Activated CD8-positive, alpha-beta T cell treated with anti-CD3 and anti-CD28 coated beads for 36 hours (primary cell): ENCODE data around the gene CDRT15. TPM values are rescaled to one million over a fixed set of nuclear protein-coding genes. Genes with fewer than 3 reads are reported as not detected.
"Not testable (repeated sequence)": the region's sequence is repeated elsewhere in the genome, so short reads cannot be mapped to it uniquely, and the experiment has no call there.

Source experiments
- ATAC-seq: fragments of 200-7000 bp; cut with Tn5 transposase; one replicate; pipeline ENCODE4 v1.10.0; 2021; ENCODE audit warnings: mild to moderate bottlenecking, moderate library complexity
- CTCF ChIA-PET: fragments of 350-600 bp; sonication (Branson Sonifier 250); formaldehyde crosslinking; loops from one replicate; lab custom pipeline; 2021; ENCODE audit warnings: antibody characterized with exemption; lab: Charles Lee
- POLR2A ChIA-PET: fragments of 350-600 bp; sonication (Branson Sonifier 250); formaldehyde crosslinking; loops from one replicate; lab custom pipeline; 2021; ENCODE audit warnings: antibody characterized with exemption; lab: Charles Lee
- DNase-seq: peaks from one replicate; pipeline ENCODE4 v3.0.0-alpha.2; 2020
- H3K27ac Mint-ChIP-seq: one replicate; pipeline ENCODE4 v1.8.0; 2021; ENCODE audit warnings: mild to moderate bottlenecking, mixed read lengths
- H3K27me3 Mint-ChIP-seq: one replicate; pipeline ENCODE4 v1.8.0; 2021; ENCODE audit warnings: mixed read lengths
- H3K36me3 Mint-ChIP-seq: one replicate; pipeline ENCODE4 v1.8.0; 2021; ENCODE audit warnings: low read depth, mixed read lengths
- H3K4me1 Mint-ChIP-seq: one replicate; pipeline ENCODE4 v1.8.0; 2021; ENCODE audit warnings: low read depth, mixed read lengths
- H3K4me3 Mint-ChIP-seq: one replicate; pipeline ENCODE4 v1.8.0; 2021; ENCODE audit warnings: mild to moderate bottlenecking, moderate library complexity, mixed read lengths
- H3K9me3 Mint-ChIP-seq: one replicate; pipeline ENCODE4 v1.8.0; 2021; ENCODE audit warnings: mixed read lengths
- intact Hi-C: fragments of 100-400 bp; cut with micrococcal nuclease; formaldehyde crosslinking; loops from one replicate; pipeline ENCODE4 v1.10.0; 2022
- total RNA-seq, 2 experiments: library from RNA; stranded (reverse); gene quantifications; one replicate each; pipeline ENCODE4 v1.2.3, GENCODE V29; 2021
- TF ChIP-seq, protein P1 (sequence below): fragments of 200-600 bp; IDR thresholded peaks from one replicate; pipeline ENCODE4 v1.8.0; 2022; ENCODE audit warnings: antibody characterized with exemption, mild to moderate bottlenecking

CDRT15 gene
- total RNA-seq, 2 experiments from 2014 or later = not detected

DNA sequence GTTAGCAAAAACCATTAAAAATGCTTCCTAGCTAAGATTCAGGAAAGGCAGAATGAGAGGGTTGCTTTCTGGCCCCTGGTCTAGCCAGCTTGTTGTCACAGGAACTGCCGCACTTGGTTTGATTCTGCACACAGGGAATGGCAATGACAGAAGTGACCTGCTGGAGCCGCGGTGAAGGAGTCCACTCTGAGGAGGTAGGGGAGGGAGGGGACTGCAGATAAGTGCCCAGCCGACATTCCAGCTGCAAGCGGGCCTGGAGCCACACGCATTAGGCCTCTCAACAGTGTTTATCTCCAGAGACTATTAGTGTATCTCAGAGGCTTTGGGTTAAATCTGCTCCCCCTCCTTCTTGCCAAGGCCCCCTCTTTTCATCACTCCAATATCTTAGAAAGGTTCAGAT is 38.6 kb downstream of the CDRT15 start:
- Mint-ChIP-seq H3K9me3 (no peaks in the 10 kb centered on the region), H3K27me3 (no peaks in the 10 kb centered on the region), H3K4me3 (no peak overlapping the region), H3K4me1 (peaks cover 90% of the 10 kb centered on the region), H3K27ac (peak overlapping the region; percentile 85), H3K36me3 (peaks cover 36% of the 10 kb centered on the region)
- CTCF ChIA-PET = interaction anchor here (1.1 kb wide), 1 partner anchor 104 kb away, joined by 5 read pairs; no protein-coding TSS in a partner anchor
- TF ChIP-seq, protein P1, sequence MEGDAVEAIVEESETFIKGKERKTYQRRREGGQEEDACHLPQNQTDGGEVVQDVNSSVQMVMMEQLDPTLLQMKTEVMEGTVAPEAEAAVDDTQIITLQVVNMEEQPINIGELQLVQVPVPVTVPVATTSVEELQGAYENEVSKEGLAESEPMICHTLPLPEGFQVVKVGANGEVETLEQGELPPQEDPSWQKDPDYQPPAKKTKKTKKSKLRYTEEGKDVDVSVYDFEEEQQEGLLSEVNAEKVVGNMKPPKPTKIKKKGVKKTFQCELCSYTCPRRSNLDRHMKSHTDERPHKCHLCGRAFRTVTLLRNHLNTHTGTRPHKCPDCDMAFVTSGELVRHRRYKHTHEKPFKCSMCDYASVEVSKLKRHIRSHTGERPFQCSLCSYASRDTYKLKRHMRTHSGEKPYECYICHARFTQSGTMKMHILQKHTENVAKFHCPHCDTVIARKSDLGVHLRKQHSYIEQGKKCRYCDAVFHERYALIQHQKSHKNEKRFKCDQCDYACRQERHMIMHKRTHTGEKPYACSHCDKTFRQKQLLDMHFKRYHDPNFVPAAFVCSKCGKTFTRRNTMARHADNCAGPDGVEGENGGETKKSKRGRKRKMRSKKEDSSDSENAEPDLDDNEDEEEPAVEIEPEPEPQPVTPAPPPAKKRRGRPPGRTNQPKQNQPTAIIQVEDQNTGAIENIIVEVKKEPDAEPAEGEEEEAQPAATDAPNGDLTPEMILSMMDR = no peak
- ATAC-seq (no peak), DNase-seq (no peak)
- POLR2A ChIA-PET = interaction anchor here (0.9 to 1.1 kb wide), 2 partner anchors 9 to 103 kb away, joined by 3 read pairs; partner anchors contain the start of gene HS3ST3B1
- intact Hi-C loops = loop anchor here (5.0 kb wide), 1 partner anchor 104 kb away; the partner anchor contains the start of gene HS3ST3B1

GRCh38 chr17:14197586-14197985 is 39.1 kb downstream of the CDRT15 start:
- H3K27me3 Mint-ChIP-seq = no peaks in the 10 kb centered on the region
- H3K4me3 Mint-ChIP-seq = no peak overlapping the region
- TF ChIP-seq, protein P1 = no peak
- no peaks in the 10 kb centered on the region for H3K9me3 Mint-ChIP-seq
- intact Hi-C loops = loop anchor here (5.0 kb wide), 1 partner anchor 105 kb away; the partner anchor contains the start of gene HS3ST3B1
- peaks cover 87% of the 10 kb centered on the region for H3K4me1 Mint-ChIP-seq
- H3K27ac Mint-ChIP-seq = peak overlapping the region; percentile 85
- POLR2A ChIA-PET = interaction anchor here (1.1 kb wide), 1 partner anchor 103 kb away, joined by 3 read pairs; the partner anchor contains the start of gene HS3ST3B1
- DNase-seq (peak; percentile 90), ATAC-seq (peak; percentile 64)
- H3K36me3 Mint-ChIP-seq = peaks cover 32% of the 10 kb centered on the region
- CTCF ChIA-PET = interaction anchor here (1.1 kb wide), 1 partner anchor 104 kb away, joined by 5 read pairs; no protein-coding TSS in a partner anchor

DNA sequence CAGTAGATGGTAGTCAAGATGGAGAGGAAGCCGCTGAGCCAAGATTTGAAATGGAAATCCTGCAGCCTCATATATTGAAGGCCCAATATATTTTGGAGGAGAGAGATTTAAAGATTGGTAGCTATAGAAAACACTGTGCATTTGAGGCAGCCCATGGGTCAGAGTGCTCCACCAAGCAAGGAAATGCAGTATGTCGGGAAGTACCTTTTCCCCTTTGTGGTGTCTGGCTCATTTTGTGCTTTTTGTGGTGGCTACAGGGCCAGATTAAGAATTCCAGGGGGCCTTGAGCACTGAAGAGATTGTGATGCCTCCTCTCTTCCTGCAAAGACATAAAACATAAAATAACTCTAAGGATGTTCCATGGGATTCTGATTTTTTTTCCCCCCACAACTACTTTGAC is 39.6 kb downstream of the CDRT15 start:
- TF ChIP-seq, protein P1 = no peak
- H3K27me3 Mint-ChIP-seq = no peaks in the 10 kb centered on the region
- DNase-seq (no peak), ATAC-seq (no peak)
- H3K4me3 Mint-ChIP-seq = no peak overlapping the region
- intact Hi-C loops = loop anchor here (5.0 kb wide), 1 partner anchor 105 kb away; the partner anchor contains the start of gene HS3ST3B1
- H3K27ac Mint-ChIP-seq = peak overlapping the region; percentile 85
- H3K4me1 Mint-ChIP-seq = peaks cover 86% of the 10 kb centered on the region
- POLR2A ChIA-PET = interaction anchor here (1.1 kb wide), 1 partner anchor 103 kb away, joined by 3 read pairs; the partner anchor contains the start of gene HS3ST3B1
- H3K9me3 Mint-ChIP-seq = no peaks in the 10 kb centered on the region
- CTCF ChIA-PET = interaction anchor here (1.1 kb wide), 1 partner anchor 105 kb away, joined by 5 read pairs; no protein-coding TSS in a partner anchor
- peaks cover 36% of the 10 kb centered on the region for H3K36me3 Mint-ChIP-seq

DNA sequence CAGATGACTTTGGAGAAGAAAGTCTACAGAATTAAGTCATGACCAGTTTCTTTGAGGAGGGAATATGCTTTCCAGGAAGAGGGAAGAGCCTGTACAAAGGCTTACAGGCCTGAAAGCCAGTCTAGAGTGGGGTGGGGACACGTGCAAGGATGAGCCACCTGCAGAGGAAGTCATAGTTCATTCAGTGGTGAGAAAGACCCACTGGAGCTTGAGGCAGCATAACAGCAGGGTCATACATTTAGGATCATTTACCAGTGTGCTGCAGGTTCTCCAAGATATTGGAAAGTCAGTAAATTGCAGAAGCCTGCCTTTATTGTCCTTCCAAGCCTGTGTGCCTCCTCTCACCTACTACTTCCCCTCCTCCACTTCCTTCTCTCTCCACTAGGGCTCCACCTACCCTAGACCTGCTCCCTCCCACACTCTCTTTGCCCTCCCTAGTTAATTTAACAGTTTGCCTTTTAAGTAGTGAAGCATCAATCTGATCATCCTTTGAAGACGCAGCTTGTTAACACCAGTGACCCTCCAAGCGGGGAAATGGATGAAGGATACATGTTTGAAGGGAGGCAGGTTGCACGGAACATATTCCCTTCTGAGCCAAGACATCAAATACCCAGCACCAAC is 40.2 kb downstream of the CDRT15 start:
- Mint-ChIP-seq H3K36me3 (peaks cover 39% of the 10 kb centered on the region), H3K4me3 (no peak overlapping the region), H3K27ac (peak overlapping the region; percentile 85), H3K27me3 (no peaks in the 10 kb centered on the region), H3K4me1 (peaks cover 85% of the 10 kb centered on the region), H3K9me3 (no peaks in the 10 kb centered on the region)
- ATAC-seq (peak; percentile 48), DNase-seq (peak; percentile 27)
- CTCF ChIA-PET = no interaction called here
- TF ChIP-seq, protein P1 = peak; percentile 55
- intact Hi-C loops = loop anchor here (5.0 kb wide), 1 partner anchor 106 kb away; the partner anchor contains the start of gene HS3ST3B1
- POLR2A ChIA-PET = interaction anchor here (0.6 kb wide), 1 partner anchor 52 kb away, joined by 3 read pairs; no protein-coding TSS in a partner anchor

DNA sequence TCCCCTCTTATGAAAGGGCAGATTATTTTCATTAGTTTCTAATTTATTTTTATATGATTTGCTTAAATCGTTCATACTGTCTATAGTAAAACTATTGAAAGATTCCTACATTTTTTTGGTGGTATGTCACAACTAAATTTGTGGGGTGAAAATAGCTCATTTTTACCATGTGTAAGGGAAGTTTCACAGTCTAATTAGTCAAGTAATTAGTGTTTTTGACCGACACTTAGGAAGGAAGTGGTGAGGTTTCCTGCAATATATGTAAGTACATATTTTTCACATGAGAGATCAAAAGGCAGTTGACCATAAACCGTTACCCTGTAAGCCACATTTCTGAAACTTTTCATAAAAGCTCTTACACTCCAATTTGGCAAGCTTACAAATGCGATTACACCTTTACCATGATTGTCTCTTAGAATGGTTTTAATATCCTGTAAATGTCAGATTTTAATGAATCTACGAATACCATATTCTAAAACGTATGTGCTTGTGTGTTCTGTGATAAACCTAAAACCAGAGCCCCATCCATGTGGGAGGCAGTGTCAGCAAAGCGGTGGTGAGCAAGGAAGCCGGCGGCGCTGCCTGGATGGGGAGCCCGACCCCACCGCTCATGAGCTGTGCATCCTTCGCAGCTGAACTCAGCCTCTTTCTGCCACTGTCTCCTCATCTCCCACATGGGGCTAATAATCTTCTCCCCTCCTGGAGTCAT is 43.9 kb downstream of the CDRT15 start:
- peaks cover 26% of the 10 kb centered on the region for H3K36me3 Mint-ChIP-seq
- H3K9me3 Mint-ChIP-seq, intact Hi-C loops, CTCF ChIA-PET, H3K27me3 Mint-ChIP-seq, POLR2A ChIA-PET: not testable (repeated sequence)
- H3K4me1 Mint-ChIP-seq = peaks cover 63% of the 10 kb centered on the region
- peak; percentile 41 for ATAC-seq
- peak overlapping the region; percentile 84 for H3K27ac Mint-ChIP-seq
- H3K4me3 Mint-ChIP-seq = peak overlapping the region; percentile 19
- peak; percentile 48 for DNase-seq

GRCh38 chr17:14192039-14192438 is 44.6 kb downstream of the CDRT15 start:
- H3K27me3 Mint-ChIP-seq, POLR2A ChIA-PET, DNase-seq, H3K4me3 Mint-ChIP-seq, H3K9me3 Mint-ChIP-seq, intact Hi-C loops, ATAC-seq, CTCF ChIA-PET: not testable (repeated sequence)
- H3K36me3 Mint-ChIP-seq = peaks cover 26% of the 10 kb centered on the region
- H3K4me1 Mint-ChIP-seq = peaks cover 56% of the 10 kb centered on the region
- peak overlapping the region; percentile 27 for H3K27ac Mint-ChIP-seq

GRCh38 chr17:14191469-14191868 is 45.2 kb downstream of the CDRT15 start:
- intact Hi-C loops, ATAC-seq, DNase-seq, CTCF ChIA-PET, H3K27ac Mint-ChIP-seq, H3K9me3 Mint-ChIP-seq, H3K4me3 Mint-ChIP-seq, POLR2A ChIA-PET, H3K27me3 Mint-ChIP-seq: not testable (repeated sequence)
- Mint-ChIP-seq H3K4me1 (peaks cover 50% of the 10 kb centered on the region), H3K36me3 (peaks cover 22% of the 10 kb centered on the region)
